Non-pigmented ciliary epithelial cell (primary cell): Measurements from ENCODE around the gene GMDS.
"Not testable (repeated sequence)": the region's sequence is repeated elsewhere in the genome, so short reads cannot be mapped to it uniquely, and the experiment has no call there.

Experiments used
- DNase-seq: peaks from one replicate; pipeline ENCODE4 v3.0.0-alpha.2; 2010; ENCODE audit warnings: low read depth

GMDS gene

DNA sequence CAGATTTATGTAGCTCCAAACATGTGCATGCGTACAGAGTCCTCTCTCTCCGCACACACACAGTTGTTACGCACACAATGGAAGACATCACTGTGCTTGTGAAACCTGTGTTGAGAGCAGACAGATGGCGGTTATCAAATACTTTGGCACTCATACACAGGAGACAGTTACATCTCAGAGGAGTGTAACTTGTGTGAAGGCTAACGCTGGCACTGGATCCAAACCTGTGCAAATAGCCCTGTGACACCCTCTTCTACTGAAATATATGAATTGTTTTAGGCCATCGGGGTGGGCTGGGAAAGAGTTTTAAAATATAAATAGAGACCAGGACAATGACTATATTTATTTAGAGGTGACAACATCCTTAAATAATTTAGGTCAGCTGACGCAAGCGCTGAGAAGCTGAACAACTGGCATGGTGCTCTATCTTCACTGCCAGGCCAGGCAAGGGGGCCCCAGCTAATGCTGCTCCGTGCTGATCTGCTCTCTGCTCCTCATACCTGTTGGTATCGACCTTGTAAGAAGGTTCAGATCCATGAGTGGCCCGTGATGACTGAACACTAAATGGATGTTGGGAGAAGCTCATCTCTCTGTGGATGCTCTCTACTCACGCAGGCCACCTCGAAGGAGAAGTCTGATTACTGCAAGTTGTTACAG is 566.2 kb downstream of the GMDS start:
- no peak for DNase-seq

DNA sequence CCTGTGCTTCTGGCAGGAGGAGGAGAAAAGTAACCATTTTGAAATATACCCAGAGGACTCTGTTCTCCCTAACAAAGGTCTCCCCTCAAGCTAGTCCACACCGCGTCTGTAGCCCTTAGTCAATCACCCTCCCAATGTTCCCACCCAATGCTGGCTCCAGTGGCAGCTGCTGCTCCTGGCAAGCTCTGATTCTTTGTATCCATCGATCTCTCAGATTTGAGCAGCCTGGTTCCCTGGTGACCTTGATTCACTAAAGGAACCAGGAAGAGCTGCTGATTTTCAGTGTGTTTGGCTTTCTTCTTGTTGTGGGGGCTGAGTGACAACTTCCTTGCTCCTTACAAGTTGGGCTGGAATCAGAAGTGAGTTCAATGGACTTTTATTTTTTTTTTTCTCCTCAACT is 567.2 kb downstream of the GMDS start:
- no peak for DNase-seq

DNA sequence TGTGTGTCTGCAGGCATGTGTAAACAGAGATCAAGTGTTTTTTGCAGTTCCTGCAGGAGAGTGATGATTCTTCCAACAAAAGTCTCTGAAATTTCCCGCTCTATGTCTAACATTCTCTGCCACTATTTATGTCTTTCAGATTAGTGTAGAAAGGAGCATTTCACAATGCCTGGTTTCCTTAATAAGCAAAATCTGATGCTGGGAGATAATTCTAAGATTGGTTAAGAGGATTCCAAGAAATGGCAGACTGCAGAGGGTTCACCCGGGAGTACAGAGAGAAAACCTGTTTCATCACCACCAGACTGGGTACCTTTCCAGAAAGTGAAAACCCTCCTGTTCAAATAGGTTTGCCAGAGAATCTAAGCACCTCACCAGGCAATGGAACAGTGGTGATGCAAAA is 573.0 kb downstream of the GMDS start:
- DNase-seq = no peak

DNA sequence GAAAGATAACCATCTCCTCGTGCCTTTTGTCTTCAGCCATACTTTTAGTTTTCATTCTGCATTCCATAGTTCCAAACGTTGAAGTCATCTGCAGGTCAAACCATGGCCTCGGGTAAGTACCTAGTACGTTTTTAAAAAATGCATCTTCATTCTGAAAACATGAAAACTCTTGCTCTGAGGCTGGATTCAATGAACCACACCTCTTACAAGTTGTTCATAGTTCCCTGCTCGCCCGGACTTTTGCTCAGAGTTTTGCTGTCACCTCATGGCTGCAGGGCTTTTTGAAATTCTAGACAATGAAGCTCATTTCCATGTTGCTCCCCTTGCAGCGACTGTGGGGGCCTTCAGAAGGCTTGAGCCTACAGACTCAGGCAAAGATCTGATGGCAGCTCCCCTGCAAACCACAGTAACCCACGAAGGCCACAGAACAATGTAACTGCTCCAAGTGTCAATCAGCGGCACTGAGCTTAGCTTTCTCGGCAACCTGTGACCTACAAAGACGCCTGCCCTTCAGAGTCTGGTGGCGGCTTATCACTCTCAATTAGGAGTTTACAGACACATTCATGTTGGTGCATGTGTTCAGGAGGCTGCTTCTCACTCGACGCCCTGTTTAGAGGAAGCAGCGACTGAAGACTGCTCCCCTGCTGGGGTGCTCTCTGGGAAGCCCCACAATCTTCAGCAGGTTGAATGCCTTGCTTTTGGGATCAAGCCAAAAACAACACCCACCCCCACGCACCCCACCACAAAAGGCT is 574.5 kb downstream of the GMDS start:
- peak; percentile 36 for DNase-seq

DNA sequence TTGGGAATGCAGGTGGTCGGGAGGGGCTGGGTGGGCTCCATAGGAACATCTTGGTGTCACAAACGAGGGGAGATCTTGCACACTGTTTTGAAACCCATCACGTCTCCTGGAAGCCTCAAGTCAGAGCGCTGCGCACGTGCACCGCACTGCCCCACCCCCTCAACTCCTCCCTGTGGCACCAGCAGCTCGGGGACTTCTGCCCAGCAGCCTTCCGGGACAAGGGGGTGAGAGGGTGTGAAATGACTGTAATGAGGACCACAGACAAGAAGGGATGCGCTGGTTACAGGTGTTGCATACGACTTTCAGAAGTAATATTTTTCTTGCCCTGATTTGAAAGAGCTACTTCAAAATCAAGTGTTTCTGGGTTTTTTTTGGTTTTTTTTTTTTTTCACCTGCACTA is 575.4 kb downstream of the GMDS start:
- DNase-seq = no peak

DNA sequence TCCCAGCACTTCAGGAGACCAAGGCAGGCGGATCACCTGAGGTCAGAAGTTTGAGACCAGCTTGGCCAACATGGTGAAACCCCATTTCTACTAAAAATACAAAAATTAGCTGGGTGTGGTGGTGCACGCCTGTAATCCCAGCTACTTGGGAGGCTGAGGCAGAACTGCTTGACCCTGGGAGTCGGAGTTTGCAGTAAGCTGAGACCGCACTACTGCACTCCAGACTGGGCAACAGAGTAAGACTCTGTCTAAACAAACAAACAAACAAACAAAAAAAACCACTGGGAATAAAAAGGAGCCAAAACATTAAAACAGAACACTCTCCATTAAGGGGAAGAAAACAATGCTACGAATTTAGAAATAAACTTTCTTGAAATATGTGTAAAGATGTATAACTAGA is 576.9 kb downstream of the GMDS start:
- not testable (repeated sequence) for DNase-seq

DNA sequence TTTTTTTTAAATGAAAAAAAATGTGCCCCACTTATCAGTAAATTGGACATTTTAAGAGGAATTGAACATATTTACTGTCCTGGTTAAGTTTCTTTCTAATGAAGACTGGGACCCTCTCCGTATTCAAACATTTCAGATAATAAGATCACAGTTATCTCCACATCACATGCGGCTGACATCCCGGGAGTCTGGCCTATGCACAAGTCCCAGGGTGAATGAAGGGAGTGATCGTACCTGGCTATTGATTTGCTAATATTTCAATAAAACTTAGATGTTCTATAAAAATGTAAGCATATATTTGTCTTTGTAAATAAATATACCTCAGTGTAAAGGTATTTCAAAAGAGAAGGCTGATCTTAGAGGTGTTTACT is 577.6 kb downstream of the GMDS start:
- DNase-seq = no peak

DNA sequence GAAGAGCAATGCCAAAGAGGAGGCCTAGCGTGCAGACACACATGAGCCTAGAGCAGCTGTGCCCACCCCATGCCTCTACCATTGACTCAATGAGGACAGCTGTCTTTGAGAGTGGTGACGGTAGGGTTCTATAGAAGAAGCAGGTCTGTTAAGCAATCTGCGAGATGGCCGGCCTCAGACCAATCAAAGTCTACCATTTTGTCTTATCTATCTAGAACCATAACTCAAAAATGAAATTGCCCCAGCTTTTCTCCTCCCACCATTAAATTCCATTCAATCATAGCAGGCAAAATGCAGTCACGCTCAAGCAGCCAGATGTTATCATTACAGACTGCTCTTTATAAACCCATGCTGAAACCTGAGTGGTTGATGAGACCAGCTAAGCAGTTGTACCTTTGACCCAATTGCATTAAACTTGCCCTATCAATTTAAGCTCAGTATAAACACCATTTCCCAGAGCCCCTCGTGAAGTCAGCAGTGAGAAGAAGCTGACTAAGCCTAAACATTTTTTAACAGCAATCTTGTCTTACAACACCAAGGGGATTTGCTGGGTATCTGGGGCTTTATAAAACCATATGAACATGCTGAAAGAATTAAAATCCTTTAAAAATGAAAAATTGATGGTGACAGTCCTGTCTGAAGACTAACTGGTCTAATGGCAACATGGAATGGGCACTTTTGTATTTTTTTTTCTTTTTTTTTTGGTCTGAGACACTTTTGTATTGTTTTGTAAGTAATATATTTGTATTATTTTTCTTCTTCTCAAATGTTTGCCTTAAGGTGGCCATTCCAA is 578.2 kb downstream of the GMDS start:
- no peak for DNase-seq

DNA sequence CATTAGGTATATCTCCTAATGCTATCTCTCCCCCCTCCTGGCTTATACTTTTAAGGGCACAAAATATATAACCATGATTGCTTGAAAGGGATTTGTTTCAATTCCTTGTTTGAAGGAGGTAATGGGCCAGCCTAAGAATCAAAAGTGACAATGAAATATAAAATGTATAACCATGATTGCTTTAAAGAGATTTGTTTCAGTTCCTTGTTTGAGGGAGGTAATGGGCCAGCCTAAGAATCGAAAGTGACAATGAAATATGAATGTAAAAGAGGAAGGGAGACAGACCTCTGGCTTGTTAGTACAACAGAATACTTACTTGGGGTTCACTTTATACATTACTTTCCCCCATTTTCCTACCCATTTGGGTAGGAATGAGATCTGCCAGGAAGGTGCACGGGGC is 580.2 kb downstream of the GMDS start:
- no peak for DNase-seq

DNA sequence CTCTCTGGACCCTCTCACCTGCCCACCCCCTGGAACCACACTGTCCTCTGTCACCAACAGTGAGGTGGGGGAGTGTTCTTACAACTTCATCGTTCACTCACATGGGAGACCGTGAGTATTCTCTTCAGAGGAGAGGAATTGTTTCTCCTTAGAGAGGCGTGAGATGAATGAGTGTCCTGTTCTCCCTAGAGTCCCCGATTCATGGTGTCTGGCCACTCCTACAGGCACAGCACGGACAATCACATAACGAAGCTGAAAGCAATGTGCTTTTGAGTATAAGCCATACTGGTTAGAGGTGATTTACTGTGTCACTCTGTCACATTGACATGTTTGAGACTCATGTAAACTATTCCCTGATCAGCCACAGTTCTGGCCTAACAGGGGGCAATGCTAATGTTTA is 581.1 kb downstream of the GMDS start:
- DNase-seq = no peak

DNA sequence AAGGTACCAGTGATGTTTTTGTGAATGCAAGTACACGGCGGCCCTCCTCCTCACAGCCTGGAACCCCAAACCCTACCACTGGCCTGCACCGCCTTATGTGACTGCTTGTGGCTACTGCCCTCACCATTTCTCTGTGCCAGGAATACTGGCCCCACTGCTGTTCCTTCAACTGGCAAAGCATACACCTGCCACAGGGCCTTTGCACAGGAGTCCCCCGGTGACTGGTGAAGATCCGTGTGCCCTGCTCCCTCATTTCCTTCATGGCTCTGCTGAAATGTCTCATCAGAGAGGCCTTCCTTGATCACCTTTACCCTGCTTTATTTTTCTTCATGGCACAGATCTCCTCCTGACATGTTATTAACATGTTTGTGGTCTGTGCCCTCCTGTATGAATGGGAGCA is 581.9 kb downstream of the GMDS start:
- DNase-seq = no peak

GRCh38 chr6:1662534-1662933 is 582.9 kb downstream of the GMDS start:
- no peak for DNase-seq

GRCh38 chr6:1659816-1660215 is 585.6 kb downstream of the GMDS start:
- DNase-seq = no peak

GRCh38 chr6:1658212-1659005 is 587.0 kb downstream of the GMDS start:
- DNase-seq = no peak

DNA sequence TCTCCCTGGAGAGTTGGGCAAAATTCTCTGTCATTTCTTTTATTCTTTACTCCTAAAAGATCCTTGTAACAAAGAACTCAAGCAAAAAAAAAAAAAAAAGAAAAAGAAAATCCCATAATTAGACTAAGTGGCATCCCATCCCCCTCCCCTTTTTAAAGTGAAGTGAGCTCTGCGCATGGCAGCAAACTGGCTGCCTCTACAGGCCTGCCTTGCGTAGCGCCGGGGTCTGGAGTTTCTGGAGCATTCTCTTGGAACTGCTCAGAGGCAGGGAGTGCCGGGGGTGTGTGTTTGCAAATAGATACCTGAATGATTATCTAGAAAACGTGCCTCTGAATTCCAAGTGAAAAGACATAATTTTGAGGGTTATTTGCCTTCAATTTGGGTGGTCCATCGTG is 587.6 kb downstream of the GMDS start:
- no peak for DNase-seq

- no peak for DNase-seq
These were observed 588.2 kb downstream of the GMDS start for GRCh38 chr6:1657116-1657770.

GRCh38 chr6:1654054-1654453 is 591.4 kb downstream of the GMDS start:
- no peak for DNase-seq

DNA sequence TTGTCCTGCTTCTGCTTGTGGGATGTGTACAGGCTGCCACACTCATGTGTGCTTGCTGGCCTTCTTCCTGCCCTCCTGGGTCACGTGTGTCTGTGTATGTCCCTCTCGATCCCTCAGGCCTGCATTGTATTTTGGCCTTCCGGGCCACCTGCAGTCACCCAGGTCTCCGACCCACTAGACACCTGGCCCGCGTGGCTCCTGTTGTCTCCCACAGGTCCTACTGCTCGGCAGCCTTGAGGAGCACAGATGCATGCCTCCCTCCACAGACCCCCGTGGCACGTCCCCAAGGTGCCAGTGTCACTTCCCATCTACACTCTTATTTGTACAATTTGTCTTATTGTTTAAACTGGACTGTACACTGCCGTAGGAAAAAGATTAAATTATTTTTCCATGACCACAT is 592.6 kb downstream of the GMDS start:
- DNase-seq = no peak

GRCh38 chr6:1651362-1651761 is 594.0 kb downstream of the GMDS start:
- DNase-seq = no peak

- no peak for DNase-seq
These were observed 599.8 kb downstream of the GMDS start for GRCh38 chr6:1645466-1646185.

DNA sequence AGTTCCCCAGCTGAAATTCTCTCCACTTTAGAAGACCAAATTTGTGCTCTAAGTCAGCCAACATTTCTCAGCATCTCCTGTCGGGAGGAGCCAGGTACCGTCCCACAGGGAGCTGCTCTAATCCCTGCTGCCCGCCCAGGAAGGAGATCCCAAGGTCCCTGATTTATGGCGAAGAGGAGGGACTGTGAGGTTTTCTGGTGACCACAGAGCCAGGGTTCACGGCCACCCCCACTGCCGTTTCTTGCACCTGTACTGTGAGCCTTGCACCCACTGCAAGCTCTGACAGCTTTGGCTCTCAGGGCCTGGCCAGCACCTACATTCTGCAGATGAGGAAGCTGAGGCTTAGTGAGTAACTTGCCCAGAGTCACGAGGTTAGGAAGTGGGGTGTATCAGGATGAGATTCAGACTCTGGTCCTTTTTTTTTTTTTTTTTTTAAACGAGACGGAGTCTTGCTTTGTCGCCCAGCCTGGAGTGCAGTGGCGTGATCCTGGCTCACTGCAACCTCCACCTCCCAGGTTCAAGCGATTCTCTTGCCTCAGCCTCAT is 600.8 kb downstream of the GMDS start:
- no peak for DNase-seq
